CD4-positive, alpha-beta T cell treated with Interferon gamma for 1 hour (primary cell): ENCODE measurements around the gene SCG3.

Experiments
- DNase-seq: peaks from one replicate; pipeline ENCODE4 v3.0.0-alpha.2; 2020

SCG3 gene

DNA sequence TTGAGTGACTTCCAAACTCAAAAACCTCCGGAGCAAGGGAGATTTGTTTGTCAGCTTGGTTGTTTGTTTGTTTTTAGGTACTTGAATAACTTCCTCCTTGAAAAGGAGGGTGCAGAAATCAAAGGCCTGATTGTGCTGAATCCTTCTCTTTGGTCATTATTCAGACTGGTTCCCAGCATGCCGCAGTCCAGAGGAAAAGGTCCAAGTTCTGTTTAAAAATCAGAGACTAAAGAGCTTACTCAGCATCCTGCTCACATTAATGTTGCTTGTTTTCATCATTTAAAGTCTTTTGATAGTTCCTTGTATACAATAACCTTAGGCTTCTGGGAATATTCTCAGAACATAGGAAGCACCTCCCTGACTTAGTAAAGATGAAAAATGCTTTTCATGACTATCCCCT lies 982 bp upstream of the SCG3 start:
- DNase-seq, result no peak

DNA sequence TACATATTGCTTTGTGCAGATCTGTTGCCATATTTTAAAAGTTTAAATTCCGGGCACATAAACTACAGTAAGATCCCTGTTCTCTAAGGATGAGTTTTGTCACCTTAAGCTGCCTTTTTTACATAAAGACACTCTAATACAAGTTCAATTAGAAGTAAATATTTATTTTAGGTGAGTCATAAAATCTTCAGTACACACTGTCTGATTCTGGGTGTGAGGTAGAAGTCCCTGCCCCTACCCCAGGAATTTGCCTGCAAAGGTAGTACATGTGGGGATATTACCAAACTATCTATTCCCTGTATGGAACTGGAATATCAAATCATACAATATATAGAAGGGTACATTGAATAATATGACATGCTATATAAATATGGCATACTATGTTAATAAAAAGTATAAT lies 6.3 kb downstream of the SCG3 start:
- no peak for DNase-seq

DNA sequence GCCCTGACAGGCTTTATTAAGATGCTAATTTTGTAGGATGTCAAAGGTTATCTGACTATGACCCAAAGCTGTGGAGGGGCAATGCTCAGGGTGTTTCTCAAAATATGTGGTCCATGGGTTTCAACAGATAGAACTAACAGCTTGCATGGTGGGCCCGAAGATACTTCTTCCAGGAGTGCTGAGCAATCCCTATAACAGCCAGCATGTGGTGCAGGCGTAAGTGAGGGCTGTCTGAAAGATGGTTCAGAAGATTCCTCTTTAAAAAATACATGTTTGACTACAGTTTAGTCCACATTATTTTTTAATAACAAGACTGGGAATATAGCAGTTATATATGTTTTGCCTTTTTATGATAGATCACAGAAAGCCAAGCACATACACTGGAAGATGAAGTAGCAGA lies 7.6 kb downstream of the SCG3 start:
- no peak for DNase-seq

DNA sequence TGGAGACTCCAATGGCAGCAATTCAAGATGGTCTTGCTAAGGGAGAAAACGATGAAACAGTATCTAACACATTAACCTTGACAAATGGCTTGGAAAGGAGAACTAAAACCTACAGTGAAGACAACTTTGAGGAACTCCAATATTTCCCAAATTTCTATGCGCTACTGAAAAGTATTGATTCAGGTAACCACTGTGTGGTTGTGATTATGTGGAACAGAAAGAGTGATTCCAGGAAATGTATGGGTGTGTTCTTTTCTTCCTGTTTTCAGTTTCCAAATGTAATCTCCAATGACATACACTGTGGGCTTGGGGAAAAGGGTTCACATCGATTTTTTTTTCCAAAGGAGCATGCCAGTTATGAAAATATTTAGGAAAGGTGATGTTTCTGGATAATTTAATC lies 10.9 kb downstream of the SCG3 start:
- no peak for DNase-seq

DNA sequence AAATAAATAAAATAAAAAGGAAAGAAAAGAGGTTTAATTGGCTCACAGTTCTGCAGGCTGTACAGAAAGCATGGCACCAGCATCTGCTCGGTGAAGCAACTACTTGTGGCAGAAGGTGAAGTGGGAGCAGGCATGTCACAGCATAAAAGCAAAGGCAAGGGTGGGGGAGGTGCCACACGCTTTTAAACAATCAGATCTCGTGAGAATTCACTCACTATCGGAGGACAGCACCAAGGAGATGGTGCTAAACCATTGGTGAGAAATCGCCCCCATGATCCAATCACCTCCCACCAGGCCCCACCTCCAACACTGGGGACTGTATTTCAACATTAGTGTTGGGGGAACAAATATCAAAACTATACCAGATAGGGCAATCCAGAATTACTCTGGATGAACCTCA lies 15.3 kb downstream of the SCG3 start:
- no peak for DNase-seq

DNA sequence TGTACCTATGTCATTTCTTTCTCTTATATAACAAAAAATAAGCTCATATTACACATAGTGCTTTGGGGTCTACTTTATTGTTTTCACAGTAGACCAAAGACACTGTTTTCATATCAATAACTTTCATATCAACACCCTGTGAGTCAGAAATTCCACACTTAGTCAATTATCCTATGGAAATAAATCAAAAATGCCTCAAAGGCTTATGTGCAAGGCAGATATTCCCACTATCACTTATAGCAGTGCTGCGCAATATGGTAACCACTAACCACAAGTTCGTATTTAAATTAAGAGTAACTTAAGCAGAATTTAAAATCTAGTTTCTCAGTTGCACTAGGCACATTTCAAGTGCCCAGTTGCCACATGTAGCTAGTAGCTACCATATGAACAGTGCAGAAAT lies 15.9 kb downstream of the SCG3 start:
- no peak for DNase-seq

DNA sequence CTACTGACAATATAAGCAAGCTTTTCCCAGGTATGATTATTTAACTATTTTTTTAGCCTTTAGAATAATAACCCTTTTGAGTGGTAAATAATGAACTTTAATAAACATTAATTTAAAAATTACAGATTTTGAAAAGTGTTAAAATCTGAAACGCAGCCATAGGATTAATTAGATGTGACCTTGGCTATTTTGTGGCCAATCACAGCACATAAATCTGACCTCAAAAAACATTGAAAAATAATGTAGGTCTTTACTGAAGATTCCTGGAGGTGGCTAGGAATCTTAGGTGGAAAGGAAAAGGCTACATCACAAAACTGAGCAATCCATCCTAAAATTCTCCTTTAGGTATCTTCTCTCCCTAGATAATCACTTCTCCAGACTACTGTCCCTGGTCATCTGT lies 18.1 kb downstream of the SCG3 start:
- no peak for DNase-seq

DNA sequence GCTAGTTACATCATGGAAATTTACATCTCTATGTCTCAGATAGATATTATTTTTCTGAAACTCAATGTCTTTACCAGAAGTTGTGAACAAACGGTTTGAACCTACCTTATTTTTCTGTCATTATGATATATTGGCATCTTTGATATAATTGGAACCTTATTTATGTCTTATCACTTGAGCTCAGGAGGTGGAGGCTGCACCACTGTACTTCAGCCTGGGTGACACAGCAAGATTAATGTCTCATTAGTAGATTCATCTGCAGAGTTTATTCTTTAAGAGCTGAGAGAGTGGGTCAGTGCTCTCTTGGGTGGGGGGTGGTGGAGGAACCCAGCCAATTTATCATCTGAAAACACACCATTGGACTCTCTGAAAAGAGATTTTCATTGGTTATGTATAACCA lies 21.4 kb downstream of the SCG3 start:
- no peak for DNase-seq

DNA sequence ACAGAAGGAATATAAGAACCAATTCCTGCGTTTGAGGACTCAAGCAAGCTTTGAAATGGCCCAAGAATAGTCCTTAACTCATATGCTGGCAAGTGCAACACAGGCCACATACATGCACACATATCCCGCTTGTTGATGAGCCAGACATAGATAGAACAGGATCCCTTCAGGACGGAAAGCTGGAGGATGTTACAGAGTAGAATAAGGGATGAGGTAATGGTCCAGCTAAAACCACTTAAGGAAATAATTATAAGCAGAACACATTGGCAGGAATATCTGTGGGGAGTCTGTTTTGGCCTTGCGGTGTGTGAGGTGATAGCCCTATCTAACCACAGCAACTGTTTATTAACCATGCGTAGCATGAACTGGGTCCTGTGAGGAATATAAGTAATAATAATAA lies 25.0 kb downstream of the SCG3 start:
- no peak for DNase-seq

DNA sequence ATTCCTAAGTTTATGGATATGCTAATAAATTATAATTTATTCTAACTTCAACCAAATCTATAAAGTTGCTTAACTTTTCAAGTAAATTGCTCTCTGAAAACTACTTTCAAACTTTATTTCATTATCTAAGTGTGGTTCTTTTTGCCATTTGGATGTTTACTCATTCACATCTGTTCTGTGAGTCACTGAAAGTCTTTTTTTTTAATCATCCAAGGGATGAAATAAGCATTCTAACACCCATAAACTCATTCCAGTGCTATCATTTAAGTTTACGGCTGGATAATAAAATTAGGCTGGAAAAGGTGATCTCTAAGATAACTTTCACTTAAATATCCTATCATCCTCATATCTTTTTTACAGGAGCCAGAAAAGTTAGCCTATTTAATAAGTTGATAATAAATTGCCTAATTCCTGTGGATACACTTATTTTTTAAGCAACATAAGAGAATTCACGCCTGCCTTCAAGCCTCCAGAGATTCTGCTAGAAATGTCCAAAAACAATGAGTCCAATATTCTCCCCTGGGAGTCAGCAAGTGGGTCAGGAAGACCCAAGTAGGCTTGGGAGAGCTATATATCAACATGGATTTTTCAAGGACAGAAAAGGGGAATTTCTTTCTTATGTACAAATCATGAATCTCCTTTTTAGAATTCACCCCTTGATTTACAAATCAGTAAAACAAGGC lies 25.8 kb downstream of the SCG3 start:
- DNase-seq, result no peak

DNA sequence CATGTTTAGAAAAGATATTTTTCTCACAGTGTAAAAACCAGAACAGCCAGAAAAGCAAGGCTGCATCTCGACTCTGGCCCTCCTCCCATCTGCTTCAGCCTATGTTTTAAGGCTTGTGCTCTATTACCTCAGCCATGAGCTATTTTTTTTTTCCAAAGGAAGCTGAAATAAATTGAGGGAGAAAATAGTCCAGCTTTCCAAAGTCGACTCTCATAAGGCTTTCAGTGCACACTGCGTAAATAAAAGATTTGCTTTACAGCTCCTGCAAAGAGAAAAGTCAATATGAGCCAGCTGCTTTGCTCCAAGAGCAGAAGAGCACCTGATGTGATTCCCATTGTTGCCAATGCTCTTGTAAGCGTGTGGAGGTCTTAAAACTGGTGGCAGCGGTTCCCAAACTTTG lies 26.7 kb downstream of the SCG3 start:
- no peak for DNase-seq

DNA sequence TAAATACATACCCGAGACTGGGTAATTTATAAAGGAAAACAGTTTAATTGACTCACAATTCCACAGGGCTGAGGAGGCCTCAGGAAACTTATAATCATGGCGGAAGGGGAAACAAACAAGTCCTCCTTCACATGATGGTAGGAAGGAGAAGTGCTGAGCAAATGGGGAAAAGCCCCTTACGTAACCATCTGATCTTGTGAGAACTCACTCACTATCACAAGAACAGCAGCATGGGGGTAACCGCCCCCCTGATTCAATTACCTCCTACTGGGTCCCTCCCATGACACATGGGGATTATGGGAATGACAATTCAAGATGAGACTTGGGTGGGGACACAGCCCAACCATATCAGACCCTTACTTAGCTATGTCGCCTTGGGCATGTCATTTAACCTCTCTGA lies 27.7 kb downstream of the SCG3 start:
- no peak for DNase-seq

DNA sequence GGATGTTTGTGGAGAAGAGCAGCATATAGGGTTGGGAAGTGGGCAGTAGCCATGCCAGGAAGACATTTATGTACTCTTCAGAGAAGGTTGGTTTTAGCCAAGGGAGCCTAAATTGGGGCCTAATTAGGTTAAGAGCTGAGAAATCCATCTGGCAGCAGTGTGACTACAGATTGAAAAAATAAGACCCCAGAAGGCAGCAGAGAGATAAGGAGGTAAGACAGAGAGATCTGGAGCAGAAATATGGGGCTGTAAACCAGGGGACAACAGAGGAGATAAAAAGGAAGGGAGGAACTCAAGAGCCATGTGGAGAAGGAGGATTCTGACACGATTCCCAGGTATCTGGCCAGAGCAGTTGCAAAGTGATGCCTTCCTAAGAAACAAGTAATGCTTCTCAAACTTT lies 32.9 kb downstream of the SCG3 start:
- DNase-seq, result no peak

DNA sequence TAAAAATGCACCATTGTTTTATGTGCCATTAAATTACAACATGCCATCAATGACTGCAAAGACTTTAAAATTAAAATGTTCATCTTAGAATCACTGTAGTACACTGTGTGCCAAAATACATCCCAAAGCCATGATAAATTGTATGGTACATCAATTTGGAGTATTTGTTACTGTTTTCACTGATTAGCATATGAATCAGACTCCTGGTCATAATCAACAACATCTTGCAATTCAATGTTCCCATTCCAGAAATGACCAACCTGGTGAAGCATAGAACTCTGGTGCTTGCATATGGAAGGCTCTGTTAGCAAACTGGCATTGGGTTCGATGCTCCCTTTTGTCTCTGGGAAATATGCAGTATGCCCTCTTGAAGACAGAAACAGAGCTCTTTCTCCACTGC lies 33.6 kb downstream of the SCG3 start:
- DNase-seq, result no peak

DNA sequence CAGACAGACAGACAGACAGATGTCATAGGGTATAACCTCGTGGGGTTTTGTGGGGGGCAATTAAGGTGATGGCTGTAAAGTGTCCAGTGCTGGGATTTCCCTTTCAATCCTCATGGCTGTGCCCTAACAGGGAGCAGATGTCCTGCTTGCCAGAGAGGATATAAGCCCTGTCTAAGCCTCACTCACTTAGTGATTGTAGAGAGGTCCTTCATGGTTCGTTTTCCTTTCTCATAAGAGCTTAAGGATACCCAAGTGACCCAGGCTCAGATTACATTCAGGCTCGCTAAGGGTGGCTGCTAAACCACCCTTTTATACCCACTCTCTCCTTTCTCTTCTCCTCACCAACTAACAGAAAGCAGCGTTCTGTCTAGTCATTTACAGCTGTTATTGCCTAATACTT lies 36.9 kb downstream of the SCG3 start:
- DNase-seq, result no peak

DNA sequence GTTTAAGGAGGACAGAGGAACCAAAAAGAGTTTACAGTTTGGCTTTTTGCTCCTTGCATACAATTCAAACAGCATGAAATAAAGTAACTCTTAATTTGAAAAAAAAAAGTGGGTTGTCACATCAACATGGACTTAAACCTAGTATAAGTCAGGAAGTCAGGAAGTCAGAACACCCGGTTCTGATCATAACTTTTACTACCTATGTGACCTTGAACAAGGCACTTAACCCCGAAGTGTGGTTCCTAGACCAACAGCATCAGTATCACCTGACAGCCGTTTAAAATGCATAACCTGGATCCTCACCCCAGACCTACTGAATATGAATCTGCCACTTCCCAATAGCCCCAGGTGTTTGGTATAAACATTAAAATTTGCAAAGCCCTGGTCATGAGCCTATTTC lies 37.4 kb downstream of the SCG3 start:
- DNase-seq, result no peak

DNA sequence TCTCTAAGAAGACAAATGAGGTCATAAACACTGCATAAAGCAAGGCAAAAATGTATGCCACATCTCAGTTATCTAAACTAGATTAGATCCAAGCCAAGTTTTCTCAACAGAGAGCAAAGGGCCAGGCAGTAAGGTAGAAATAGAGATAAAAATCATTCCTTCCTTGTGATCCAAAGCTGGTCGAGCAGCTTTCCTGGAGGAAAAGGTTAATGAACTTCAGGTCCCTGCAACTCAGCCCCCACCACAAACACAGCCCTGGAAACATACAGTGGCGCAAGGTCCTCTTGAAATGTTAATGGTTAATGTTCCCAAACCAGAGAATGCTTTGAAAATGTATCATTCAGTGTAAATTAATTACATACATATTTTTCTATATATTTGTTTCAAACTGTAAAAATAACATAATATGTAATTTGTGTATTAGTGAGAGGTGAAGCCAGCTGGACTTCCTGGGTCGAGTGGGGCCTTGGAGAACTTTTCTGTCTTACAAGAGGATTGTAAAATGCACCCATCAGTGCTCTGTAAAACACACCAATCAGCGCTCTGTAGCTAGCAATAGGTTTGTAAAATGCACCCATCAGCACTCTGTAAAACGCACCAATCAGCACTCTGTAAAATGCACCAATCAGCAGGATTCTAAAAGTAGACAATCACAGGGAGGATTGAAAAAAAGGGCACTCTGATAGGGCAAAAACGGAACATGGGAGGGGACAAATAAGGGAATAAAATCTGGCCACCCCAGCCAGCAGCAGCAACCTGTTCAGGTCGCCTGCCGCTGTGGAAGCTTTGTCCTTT lies 39.1 kb downstream of the SCG3 start:
- no peak for DNase-seq

DNA sequence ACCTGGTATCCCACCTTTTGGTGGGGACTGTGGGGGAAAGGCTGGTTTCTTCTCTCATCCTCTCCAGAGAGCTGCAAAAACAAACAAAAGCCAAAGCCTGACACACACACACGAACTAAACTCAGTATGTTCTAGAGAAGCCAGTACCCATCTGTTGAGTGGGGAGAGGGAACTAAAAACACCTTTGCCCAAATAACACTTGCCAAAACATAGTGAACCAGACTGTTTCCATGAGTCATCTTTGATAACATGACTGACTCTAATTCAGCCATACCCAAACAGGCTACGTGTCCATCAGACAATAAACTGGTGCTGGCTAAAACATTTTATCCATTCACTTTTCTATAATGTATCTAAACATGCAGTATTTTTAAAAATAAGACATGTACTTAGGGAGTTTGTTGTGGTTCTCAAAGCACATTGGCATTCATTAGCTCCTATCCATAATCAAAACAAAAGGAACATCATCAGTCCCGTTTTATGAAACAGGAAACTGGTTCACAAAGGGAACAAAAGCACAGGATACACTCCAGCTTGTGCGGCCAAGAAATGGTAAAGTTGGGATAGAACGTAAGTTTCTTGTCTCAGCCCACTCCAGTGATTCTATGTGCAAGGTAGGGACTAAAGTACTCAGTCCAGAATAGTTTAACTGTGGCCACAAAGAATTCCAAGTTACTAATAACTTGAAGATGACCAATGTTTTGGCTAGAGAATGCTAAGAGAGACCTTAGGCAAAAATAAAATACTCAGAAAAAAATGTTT lies 40.1 kb downstream of the SCG3 start:
- DNase-seq, result no peak

DNA sequence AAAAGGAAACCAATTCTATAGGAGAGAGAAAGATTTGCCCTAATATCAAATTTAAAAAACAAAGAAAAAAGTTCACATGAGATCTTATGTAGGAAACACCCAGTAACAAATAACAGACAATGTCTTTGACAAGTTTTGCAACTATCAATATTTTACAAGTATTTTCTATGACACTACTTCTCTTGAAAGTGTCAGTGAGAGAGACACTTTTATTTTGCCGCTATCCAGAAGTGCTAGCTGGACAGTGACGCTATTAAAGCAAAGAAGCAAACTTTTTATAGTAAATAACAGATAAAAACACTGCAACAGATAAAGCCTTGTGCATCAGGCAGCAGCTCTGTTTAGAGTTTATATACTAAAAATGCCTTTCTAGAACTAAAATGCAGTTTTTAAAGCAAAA lies 42.9 kb downstream of the SCG3 start:
- DNase-seq, result no peak

DNA sequence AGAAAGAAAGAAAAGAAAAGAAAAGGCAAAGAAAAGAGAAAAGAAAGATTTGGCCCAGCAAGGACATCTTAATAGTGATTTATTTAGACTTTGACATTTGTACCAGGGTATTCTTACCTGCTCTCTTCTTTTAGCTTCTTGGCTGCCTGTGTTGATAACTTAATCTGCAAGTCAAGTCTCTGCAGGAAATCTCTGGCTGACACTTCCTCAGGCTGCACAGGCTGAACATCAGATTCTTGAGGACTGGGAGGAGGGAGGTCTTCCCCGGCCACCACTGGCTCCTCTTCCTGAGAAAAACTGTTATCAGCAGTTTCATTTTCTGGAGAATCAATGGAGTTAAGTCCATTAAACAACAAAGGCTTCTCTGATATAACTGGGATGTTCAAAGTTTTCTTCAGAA lies 43.4 kb downstream of the SCG3 start:
- no peak for DNase-seq

DNA sequence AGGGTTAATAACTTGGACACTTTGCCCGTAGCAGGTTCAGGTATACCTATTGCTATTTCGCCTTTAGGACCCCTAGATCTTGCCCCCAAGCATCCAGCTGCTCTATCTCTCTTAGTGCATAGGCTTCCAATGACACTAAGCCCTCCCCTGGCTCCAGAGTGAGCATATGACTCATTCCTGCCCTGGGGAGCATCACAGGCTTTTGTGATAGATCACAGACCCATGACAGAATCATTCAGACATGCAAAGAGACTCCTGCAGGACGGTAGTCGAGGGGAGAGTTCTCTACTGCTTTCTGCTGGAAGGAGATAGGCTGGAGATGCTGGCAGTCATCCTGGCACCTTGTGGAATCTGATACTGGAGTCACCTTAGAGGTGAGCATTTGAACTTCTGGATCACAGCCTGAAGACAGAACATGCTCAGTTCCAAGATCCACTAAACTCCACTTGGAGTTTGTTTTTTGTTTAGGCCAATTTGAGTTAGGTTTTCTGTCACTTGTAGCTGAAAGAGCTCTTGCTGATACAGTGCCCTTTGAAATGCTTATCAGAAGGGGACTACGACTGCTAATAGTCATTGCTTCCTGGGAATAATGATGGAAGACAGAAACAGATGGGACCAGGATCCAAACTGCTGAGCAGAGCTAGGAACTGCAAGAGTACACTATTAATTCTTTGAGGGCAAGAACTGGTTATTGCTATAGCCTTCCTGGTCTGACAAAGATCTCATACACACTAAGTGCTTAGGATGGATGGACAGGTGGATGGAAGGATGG lies 45.2 kb downstream of the SCG3 start:
- no peak for DNase-seq

DNA sequence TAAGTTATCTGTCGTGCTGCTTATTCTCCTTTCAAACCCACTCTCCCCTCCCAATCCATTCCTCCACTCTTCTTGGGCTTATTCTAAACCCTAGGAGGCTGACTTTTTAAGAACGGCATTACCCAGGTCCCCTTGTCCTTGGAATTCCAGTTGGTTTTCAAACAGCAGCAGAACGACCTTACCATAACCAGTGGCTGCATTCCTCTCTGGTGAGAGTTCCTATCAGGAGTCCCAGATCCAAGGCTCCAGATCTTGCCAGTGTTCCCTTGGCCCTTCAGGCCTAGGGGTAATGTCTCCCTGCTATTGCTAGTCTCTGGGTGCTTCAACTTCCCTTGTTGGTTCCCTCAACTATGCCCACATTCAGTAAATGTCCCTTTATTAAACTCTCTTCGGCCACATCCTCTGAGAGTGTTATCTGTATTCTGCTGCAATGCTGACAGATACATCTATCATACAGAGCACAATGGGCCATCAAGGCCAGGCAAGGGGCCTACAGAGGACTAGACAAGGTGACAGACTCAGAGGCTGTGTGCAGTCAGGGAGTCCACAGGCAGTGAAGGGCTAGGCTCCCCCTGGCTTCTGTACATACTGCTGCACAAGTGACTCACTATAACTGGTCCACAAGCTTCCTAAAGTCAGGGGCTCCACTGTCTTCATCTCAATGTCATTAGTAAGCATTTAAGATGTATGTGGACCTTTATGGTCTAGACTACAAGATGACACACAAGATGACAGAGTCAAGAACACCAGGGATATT lies 46.0 kb downstream of the SCG3 start:
- DNase-seq, result no peak
